ENCODE measurements around the gene TMA7B.

- no peak for TF ChIP-seq POLR2AphosphoS5 (IDR thresholded peaks at IDR 0.05)
- TF ChIP-seq, protein P1, sequence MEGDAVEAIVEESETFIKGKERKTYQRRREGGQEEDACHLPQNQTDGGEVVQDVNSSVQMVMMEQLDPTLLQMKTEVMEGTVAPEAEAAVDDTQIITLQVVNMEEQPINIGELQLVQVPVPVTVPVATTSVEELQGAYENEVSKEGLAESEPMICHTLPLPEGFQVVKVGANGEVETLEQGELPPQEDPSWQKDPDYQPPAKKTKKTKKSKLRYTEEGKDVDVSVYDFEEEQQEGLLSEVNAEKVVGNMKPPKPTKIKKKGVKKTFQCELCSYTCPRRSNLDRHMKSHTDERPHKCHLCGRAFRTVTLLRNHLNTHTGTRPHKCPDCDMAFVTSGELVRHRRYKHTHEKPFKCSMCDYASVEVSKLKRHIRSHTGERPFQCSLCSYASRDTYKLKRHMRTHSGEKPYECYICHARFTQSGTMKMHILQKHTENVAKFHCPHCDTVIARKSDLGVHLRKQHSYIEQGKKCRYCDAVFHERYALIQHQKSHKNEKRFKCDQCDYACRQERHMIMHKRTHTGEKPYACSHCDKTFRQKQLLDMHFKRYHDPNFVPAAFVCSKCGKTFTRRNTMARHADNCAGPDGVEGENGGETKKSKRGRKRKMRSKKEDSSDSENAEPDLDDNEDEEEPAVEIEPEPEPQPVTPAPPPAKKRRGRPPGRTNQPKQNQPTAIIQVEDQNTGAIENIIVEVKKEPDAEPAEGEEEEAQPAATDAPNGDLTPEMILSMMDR (IDR thresholded peaks at IDR 0.05), result no peak
Measured at GRCh38 chr22:39935612-39936011, 24.6 kb upstream of the TMA7B start.
